NCI-H2171 (cell line): ENCODE results near the gene CRB2.
A peak's percentile ranks its signal among the peaks of the same experiment; 100 is the strongest.
"Not testable (repeated sequence)": the region's sequence is repeated elsewhere in the genome, so short reads cannot be mapped to it uniquely, and the experiment has no call there.

Experiments
- DNase-seq: peaks from one replicate; lab custom pipeline; 2025; lab: John Stamatoyannopoulos, UW

The CRB2 gene

GRCh38 chr9:123382653-123383511 lies 26.9 kb downstream of the CRB2 start:
- no peak for DNase-seq

GRCh38 chr9:123383512-123384170 lies 27.6 kb downstream of the CRB2 start:
- DNase-seq = no peak

GRCh38 chr9:123387686-123388085 lies 31.7 kb downstream of the CRB2 start:
- DNase-seq = no peak

DNA sequence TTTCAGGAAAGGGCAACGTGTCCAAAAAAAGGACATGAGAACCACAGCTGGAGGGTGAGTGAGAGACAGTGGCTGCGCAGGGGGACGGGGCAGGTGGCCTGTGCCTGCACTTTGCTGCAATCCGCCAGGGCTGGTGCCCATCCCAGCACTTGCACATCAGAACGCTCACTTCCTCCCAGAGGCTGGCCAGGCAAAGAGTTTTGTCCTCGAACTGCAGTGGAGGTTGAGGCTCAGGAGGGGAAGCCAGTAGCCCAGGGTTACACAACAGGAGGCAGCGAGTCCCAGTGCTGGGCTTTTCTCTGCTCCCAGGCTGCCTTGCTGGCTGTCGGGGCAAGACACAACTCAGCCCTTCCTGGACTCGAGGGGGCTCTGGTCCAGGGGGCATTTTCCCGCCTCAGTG lies 33.1 kb downstream of the CRB2 start:
- no peak for DNase-seq

GRCh38 chr9:123389698-123390097 lies 33.7 kb downstream of the CRB2 start:
- no peak for DNase-seq

DNA sequence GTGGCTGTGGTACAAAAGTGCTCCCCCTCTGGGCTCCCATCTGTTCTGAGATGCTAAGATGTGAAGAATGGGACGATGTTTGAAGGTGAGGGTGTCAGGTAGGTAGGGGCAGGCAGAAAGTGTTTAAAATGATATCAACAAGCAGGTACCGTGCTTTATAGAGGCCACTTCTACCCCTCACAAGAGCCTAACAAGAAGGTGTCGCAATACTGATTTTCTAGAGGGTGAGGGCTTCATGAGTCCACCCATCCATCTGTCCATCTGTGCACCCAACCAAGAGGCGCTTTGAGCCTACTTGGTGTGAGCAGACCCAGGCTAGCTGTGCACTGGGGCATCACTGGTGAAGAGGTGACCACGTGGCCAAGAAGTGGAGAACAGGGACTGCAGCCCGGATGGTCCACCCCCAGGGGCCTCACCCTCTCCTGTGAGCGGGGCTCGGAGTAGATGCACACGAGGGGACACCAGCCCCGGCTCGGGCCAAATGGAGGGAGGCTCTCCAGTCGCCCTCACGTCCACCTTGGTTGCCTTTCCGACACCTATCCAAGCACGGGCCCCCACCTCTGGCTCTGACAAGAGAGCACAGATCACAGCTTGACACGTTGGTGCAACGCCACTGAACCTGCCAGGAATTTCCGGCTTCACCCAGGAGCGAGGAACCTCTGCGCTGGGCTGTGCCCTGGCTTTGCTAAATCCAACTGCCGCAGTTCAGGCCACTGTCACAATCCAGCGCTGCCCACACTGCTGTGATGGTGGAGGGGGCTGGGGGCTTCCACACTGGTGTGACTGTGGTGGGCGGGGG lies 34.5 kb downstream of the CRB2 start:
- DNase-seq = no peak

GRCh38 chr9:123391233-123391632 lies 35.2 kb downstream of the CRB2 start:
- no peak for DNase-seq

GRCh38 chr9:123391946-123392345 lies 35.9 kb downstream of the CRB2 start:
- DNase-seq = no peak

DNA sequence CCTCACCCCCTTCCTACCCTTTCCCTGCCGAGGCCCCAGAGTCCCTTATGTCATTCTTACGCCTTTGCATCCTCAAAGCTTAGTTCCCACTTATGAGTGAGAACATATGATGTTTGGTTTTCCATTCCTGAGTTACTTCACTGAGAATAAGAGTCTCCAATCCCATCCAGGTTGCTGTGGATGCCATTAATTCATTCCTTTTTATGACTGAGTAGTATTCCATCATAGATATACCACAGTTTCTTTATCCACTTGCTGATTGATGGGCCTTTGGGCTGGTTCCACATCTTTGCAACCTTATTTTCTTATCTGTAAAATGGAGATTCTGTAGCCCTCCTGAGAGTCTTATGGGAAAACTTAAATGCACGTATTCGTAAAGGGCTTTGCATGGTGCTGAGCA lies 36.8 kb downstream of the CRB2 start:
- no peak for DNase-seq

DNA sequence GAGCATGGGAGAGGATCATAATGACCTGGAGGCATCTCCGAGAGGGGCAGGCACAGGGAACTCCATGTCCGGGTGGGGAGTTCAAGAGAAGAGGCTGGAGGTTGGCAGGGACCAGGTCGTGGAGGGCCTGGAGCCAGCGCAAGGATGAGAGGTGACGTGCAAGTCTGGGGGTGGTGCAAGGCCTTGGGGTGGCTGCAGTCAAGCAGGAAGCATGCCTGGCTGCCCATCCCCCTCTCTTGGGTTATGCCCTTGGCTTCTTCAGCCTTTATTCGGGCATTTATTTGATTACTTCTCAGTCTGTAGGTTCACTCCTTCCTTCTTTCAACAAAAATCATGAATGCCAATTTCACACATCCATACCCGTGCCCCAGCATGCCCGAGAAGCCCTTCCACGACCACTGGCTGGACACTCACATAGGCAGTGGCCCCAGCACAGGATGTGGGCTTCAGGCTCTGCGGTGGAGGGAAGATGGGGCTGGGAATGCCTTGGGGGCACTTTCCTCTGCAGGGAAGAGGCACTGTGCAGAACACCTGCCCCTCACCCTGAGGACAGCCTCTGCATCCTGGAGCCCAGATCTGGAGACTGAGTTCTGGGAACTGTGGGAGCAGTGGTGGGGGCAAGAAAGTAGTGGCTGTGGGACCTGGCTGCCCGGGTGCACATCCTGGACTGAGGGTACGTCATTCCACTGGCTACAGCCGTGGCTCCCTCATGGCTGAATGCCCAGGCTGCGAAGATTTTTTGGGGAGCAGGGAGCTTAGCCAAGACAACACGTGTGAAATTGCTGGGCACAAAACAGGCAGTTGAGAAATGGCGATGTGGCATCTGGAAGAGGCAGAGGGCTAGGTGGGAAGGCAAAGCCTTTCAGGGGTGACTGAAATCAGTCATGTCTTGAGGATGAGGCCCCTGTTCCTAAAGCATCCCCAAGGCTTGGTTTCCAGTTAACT lies 38.6 kb downstream of the CRB2 start:
- DNase-seq = no peak

- peak; percentile 89 for DNase-seq
Observed at GRCh38 chr9:123395276-123395688, 39.3 kb downstream of the CRB2 start.

DNA sequence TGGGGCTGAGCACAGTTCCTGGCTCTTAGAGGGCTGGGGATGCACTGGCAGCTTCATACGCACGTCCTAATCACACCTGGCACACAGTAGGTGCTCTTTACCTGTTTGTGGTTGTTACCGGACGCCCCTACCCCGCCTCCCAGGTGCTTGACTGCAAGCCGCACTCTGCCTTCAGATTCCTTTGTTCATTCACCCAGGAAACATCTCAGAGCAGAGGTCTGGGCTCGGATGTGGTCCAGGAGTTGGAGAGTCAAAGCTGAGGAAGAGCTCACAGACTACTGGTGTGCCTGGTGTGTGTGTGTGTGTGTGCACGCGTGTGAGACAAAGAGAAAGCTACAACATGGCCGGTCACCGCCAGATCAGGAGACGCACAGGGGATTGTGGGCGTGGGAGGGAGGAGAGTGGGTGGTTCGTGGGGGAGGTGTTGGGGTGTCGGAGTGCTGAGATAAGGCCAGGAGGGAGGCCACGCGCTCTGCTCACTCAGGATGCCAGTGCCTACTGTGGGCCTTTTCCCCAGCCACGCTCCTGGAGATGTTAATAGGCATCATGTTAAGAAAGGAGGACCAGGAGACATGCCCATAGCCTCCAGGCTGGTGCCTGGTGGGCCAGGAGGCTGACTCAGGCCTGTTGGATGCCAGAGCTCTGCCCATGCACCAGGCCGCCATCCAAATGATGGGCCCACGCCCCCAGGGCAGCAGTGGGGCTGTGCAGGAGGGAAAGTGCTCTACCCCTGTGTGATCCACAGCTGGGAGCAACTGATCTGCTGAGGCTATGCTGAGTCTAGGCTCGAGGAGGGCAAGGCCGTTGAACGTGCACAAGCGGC lies 39.9 kb downstream of the CRB2 start:
- DNase-seq = no peak

GRCh38 chr9:123397975-123398374 lies 42.0 kb downstream of the CRB2 start:
- peak; percentile 74 for DNase-seq

- not testable (repeated sequence) for DNase-seq
Observed at GRCh38 chr9:123398938-123399337, 42.9 kb downstream of the CRB2 start.

DNA sequence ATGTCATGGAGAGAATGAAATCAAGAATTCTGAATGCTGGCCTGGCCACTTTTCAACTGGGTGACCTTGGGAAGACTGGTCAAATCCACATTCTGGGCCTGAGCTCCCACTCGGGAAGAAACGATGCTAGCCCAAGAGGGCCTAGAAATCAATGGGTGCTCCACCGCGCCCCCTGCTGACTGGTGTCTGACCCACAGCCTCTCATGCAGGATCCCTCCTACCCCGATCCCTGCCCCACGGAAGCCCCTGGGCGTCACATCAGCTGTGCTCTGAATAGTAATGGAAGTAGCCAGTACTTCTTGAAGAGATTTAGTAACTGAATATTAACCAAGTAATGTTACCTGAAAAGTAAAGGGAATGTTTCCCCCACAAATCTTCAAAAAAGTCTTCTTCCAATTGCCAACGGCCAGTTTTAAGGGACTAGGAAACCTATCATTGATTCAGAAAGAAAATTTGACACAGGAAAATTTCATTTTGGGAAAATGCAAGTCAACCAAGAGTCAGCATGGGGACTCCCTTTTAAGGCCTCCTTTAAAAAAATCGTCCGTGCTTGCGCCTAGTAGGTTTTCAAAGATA lies 43.9 kb downstream of the CRB2 start:
- no peak for DNase-seq

GRCh38 chr9:123400926-123401503 lies 45.0 kb downstream of the CRB2 start:
- peak; percentile 80 for DNase-seq

DNA sequence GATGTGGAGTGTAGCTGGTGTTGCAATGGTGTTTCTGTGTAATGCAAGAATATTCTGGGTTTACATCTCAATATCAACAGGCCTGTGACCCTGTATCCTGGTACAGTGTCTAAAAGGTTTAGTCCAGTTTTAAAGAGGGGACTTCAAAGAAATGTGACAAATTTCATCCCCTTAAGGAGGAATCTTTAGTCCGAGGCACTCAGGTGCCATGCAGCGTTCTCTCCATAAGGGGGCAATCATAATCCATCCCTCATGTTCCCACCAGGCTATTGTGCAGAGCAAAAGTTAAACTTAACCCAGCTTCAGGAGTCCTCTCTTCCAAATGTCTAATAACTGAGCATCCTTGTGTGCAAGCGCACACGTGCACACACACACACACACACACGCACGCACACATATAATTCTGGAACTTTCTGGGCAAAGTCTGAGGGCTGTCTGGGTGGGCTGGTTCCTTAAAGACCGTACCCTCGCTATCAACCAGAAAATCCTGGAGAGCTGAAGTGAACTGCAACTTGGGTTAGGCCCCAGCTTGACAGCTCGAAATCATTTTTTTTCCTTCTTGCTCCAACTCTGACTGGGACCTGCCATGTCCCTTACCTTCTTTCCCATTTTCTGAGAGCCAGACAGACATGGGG lies 46.0 kb downstream of the CRB2 start:
- peak; percentile 44 for DNase-seq

- DNase-seq = no peak
Observed at GRCh38 chr9:123402981-123403509, 47.0 kb downstream of the CRB2 start.

DNA sequence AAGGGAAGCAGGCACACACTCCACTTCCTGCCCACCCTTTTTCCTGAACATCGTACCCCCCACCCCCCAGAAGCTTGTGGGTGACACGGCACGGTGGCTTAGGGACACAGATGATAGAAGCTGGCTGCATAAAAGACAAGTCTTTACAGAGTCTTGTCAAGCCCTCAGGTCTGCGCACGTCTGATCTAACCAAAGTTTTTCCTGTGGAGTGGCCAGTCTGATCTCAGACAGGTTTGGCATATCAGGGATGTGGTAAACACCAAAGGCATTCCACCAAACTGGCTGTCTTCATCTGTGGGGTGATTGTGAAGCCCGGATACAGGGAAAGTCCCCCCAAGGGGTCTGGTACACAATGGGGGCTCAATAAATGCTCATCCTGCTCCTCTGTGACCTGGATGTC lies 50.0 kb downstream of the CRB2 start:
- no peak for DNase-seq
